GM23338 (cell line): Measurements from ENCODE around the gene REG1A. TPM values are rescaled to one million over a fixed set of nuclear protein-coding genes. Genes with fewer than 3 reads are reported as not detected.

Experiments used
- ATAC-seq: fragments of 200-7000 bp; cut with Tn5 transposase; 3 replicates; pipeline ENCODE4 v1.9.1; 2020
- DNase-seq: peaks from one replicate; pipeline ENCODE4 v3.0.0-alpha.2; 2015; ENCODE audit warnings: low spot score
- H2AFZ ChIP-seq: fragments of 200-600 bp; sonication (generic); 2 replicates; pipeline ENCODE4 v1.8.0; 2016; ENCODE audit warnings: antibody characterized with exemption, mild to moderate bottlenecking, moderate library complexity
- H3F3A ChIP-seq: fragments of 200-600 bp; sonication (generic); replicated peaks from 2 replicates; pipeline ENCODE4 v1.8.0; 2017; ENCODE audit warnings: antibody characterized with exemption, mixed run types, low read depth
- H3K27ac ChIP-seq: fragments of 200-600 bp; sonication (generic); 2 replicates; pipeline ENCODE4 v1.6.1; 2016; ENCODE audit warnings: low read depth
- H3K27me3 ChIP-seq: fragments of 200-600 bp; sonication (generic); 2 replicates; pipeline ENCODE4 v1.8.0; 2016; ENCODE audit warnings: mild to moderate bottlenecking, mixed run types, moderate library complexity; ENCODE audit not compliant: insufficient read depth
- H3K36me3 ChIP-seq: fragments of 200-600 bp; sonication (generic); 2 replicates; pipeline ENCODE4 v1.8.0; 2016; ENCODE audit warnings: mild to moderate bottlenecking; ENCODE audit not compliant: insufficient read depth
- H3K4me1 ChIP-seq: fragments of 200-600 bp; sonication (generic); 2 replicates; pipeline ENCODE4 v1.8.0; 2016; ENCODE audit warnings: mild to moderate bottlenecking, moderate library complexity; ENCODE audit not compliant: insufficient read depth
- H3K4me2 ChIP-seq: fragments of 200-600 bp; sonication (generic); 2 replicates; pipeline ENCODE4 v1.7.1; 2017; ENCODE audit warnings: mixed run types
- H3K4me3 ChIP-seq: fragments of 200-600 bp; sonication (generic); 2 replicates; pipeline ENCODE4 v1.6.1; 2016; ENCODE audit warnings: mixed run types
- H3K79me2 ChIP-seq: fragments of 200-600 bp; sonication (generic); replicated peaks from 2 replicates; pipeline ENCODE4 v1.8.0; 2017; ENCODE audit warnings: mild to moderate bottlenecking; ENCODE audit not compliant: insufficient read depth
- H3K9me2 ChIP-seq: fragments of 200-600 bp; sonication (generic); 2 replicates; pipeline ENCODE4 v1.8.0; 2017; ENCODE audit not compliant: insufficient read depth
- H4K20me1 ChIP-seq: fragments of 200-600 bp; sonication (generic); replicated peaks from 2 replicates; pipeline ENCODE4 v1.8.0; 2017; ENCODE audit warnings: mild to moderate bottlenecking; ENCODE audit not compliant: insufficient read depth
- H3K27ac Mint-ChIP-seq: 2 replicates; pipeline ENCODE4 v1.8.0; 2020; ENCODE audit warnings: inconsistent platforms, mild to moderate bottlenecking, moderate library complexity, mixed read lengths
- H3K27me3 Mint-ChIP-seq: 3 replicates; pipeline ENCODE4 v1.8.0; 2022; ENCODE audit warnings: low read depth, mild to moderate bottlenecking, moderate library complexity, mixed read lengths, inconsistent platforms; ENCODE audit not compliant: insufficient read depth, poor library complexity
- H3K36me3 Mint-ChIP-seq: 3 replicates; pipeline ENCODE4 v1.8.0; 2021; ENCODE audit warnings: low read depth, mild to moderate bottlenecking, inconsistent platforms, moderate library complexity, mixed read lengths
- H3K4me1 Mint-ChIP-seq: 3 replicates; pipeline ENCODE4 v1.8.0; 2020; ENCODE audit warnings: mild to moderate bottlenecking, inconsistent platforms, mixed read lengths
- H3K4me3 Mint-ChIP-seq: 3 replicates; pipeline ENCODE4 v1.8.0; 2021; ENCODE audit warnings: moderate library complexity, mild to moderate bottlenecking, inconsistent platforms, mixed read lengths
- H3K9me3 Mint-ChIP-seq: 3 replicates; pipeline ENCODE4 v1.8.0; 2020; ENCODE audit warnings: moderate library complexity, mild to moderate bottlenecking, inconsistent platforms, mixed read lengths
- CREB1 ChIP-seq: fragments of 250-450 bp; sonication (Bioruptor Pico); IDR thresholded peaks from 2 replicates; pipeline ENCODE4 v1.5.0; 2020; ENCODE audit warnings: low read depth, mild to moderate bottlenecking, moderate library complexity
- ETS1 ChIP-seq: IDR thresholded peaks from 2 replicates; pipeline ENCODE4 v1.6.1; 2016; ENCODE audit warnings: antibody characterized with exemption
- EZH2 ChIP-seq: fragments of 200-600 bp; sonication (generic); IDR thresholded peaks from one replicate; pipeline ENCODE4 v1.8.0; 2017; ENCODE audit warnings: antibody characterized with exemption, mild to moderate bottlenecking, low read depth; ENCODE audit not compliant: unreplicated experiment
- EZH2phosphoT487 ChIP-seq: fragments of 200-600 bp; sonication (generic); IDR thresholded peaks from one replicate; pipeline ENCODE4 v1.8.1; 2018; ENCODE audit warnings: antibody characterized with exemption; ENCODE audit not compliant: unreplicated experiment
- JUNB ChIP-seq: IDR thresholded peaks from one replicate; pipeline ENCODE4 v1.6.1; 2016; ENCODE audit warnings: antibody characterized with exemption; ENCODE audit not compliant: unreplicated experiment
- NANOG ChIP-seq: IDR thresholded peaks from 2 replicates; pipeline ENCODE4 v1.6.1; 2016; ENCODE audit warnings: antibody characterized with exemption, borderline replicate concordance
- POLR2AphosphoS5 ChIP-seq: IDR thresholded peaks from 2 replicates; pipeline ENCODE4 v1.6.1; 2016; ENCODE audit warnings: antibody characterized with exemption, low read depth
- REST ChIP-seq: IDR thresholded peaks from one replicate; pipeline ENCODE4 v1.6.1; 2018; ENCODE audit warnings: antibody characterized with exemption; ENCODE audit not compliant: unreplicated experiment
- STAT1 ChIP-seq: IDR thresholded peaks from one replicate; pipeline ENCODE4 v1.6.1; 2016; ENCODE audit warnings: antibody characterized with exemption; ENCODE audit not compliant: unreplicated experiment
- ZNF114 ChIP-seq: fragments of 250-450 bp; sonication (Bioruptor Pico); IDR thresholded peaks from 2 replicates; pipeline ENCODE4 v1.5.0; 2020; ENCODE audit warnings: mild to moderate bottlenecking, moderate library complexity
- ZNF331 ChIP-seq: fragments of 250-450 bp; sonication (Bioruptor Pico); IDR thresholded peaks from 2 replicates; pipeline ENCODE4 v1.5.0; 2020; ENCODE audit warnings: low read depth, mild to moderate bottlenecking, moderate library complexity
- ZNF462 ChIP-seq: fragments of 250-450 bp; sonication (Bioruptor Pico); IDR thresholded peaks from 2 replicates; pipeline ENCODE4 v1.5.0; 2020; ENCODE audit warnings: mild to moderate bottlenecking, moderate library complexity
- polyA plus RNA-seq: library from polyadenylated mRNA; unstranded; fragments of >200 nt; fragmentation: Nextera tagmentation; extraction: Ambion mirVana; gene quantifications from 2 replicates; pipeline ENCODE4 v1.2.1, GENCODE V29; 2016
- total RNA-seq: library from RNA; depleted of rRNA; stranded (reverse); fragments of >200 nt; shearing (Covaris generic); gene quantifications from 2 replicates; pipeline ENCODE4 v1.2.3, GENCODE V29; 2014
- TF ChIP-seq, protein P1 (sequence below), 2 experiments: fragments of 200-600 bp in 1 of 2; sonication (generic) in 1 of 2; conservative IDR thresholded peaks; 2 replicates each; pipeline versions ENCODE4 v1.5.1 to v1.6.1; 2016 to 2017; ENCODE audit warnings: antibody characterized with exemption in 2 of 2, low read depth in 2 of 2, mild to moderate bottlenecking in 2 of 2, moderate library complexity in 1 of 2

Gene REG1A
- total and polyA plus RNA-seq, 2 experiments from 2014 or later, result not detected

DNA sequence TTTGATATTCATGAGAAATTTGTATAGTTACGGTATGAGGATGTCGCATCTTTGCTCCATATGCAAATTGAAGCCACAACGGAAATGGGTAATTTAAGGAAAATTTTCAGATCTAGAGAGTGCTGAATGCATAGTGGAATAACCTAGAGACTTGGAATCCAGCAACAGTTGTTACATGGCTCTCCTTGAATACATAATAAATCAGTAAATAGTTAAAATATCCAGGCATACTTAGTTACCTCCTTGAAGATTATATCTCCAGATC is 5.4 kb downstream of the REG1A start:
- Histone ChIP-seq H3K4me3 (no peak overlapping the region), H4K20me1 (no peaks in the 10 kb centered on the region), H3K9me2 (no peaks in the 10 kb centered on the region), H3K4me1 (no peaks in the 10 kb centered on the region), H2AFZ (no peak overlapping the region), H3K27ac (no peak overlapping the region), H3F3A (no peaks in the 10 kb centered on the region), H3K27me3 (no peaks in the 10 kb centered on the region), H3K79me2 (no peaks in the 10 kb centered on the region), H3K4me2 (no peak overlapping the region), H3K36me3 (no peaks in the 10 kb centered on the region)
- H3K4me3 Mint-ChIP-seq, result no peak overlapping the region
- H3K9me3 Mint-ChIP-seq, result no peaks in the 10 kb centered on the region
- H3K27ac Mint-ChIP-seq, result no peak overlapping the region
- H3K27me3 Mint-ChIP-seq, result peaks cover 4% of the 10 kb centered on the region
- DNase-seq (no peak), ATAC-seq (no peak)
- no peaks in the 10 kb centered on the region for H3K36me3 Mint-ChIP-seq
- no peaks in the 10 kb centered on the region for H3K4me1 Mint-ChIP-seq
- TF ChIP-seq EZH2phosphoT487 (no peak), JUNB (no peak), CREB1 (CRISPR knock-in tag) (no peak), REST (no peak), EZH2 (no peak), POLR2AphosphoS5 (no peak), ZNF331 (CRISPR knock-in tag) (no peak), NANOG (no peak), ZNF114 (no peak), ETS1 (no peak), STAT1 (no peak), ZNF462 (CRISPR knock-in tag) (no peak)
- TF ChIP-seq, protein P1, sequence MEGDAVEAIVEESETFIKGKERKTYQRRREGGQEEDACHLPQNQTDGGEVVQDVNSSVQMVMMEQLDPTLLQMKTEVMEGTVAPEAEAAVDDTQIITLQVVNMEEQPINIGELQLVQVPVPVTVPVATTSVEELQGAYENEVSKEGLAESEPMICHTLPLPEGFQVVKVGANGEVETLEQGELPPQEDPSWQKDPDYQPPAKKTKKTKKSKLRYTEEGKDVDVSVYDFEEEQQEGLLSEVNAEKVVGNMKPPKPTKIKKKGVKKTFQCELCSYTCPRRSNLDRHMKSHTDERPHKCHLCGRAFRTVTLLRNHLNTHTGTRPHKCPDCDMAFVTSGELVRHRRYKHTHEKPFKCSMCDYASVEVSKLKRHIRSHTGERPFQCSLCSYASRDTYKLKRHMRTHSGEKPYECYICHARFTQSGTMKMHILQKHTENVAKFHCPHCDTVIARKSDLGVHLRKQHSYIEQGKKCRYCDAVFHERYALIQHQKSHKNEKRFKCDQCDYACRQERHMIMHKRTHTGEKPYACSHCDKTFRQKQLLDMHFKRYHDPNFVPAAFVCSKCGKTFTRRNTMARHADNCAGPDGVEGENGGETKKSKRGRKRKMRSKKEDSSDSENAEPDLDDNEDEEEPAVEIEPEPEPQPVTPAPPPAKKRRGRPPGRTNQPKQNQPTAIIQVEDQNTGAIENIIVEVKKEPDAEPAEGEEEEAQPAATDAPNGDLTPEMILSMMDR (conservative IDR thresholded peaks at IDR 0.05; ENCODE audit: low read depth in 2 of 2), result no peak
